K562 (cell line): Measurements from ENCODE around the gene GPR42. TPM values are rescaled to one million over a fixed set of nuclear protein-coding genes. Genes with fewer than 3 reads are reported as not detected.
A peak's percentile ranks its signal among the peaks of the same experiment; 100 is the strongest.

Experiments used
- ATAC-seq: fragments of 200-7000 bp; cut with Tn5 transposase; 3 replicates; pipeline ENCODE4 v1.9.1; 2020; ENCODE audit warnings: moderate library complexity
- BruUV-seq: library from RNA; stranded (reverse); fragments of 400-500 nt; replicated peaks from 2 replicates; lab custom pipeline; 2021; lab: Mats Ljungman, UMichigan
- CTCF ChIA-PET: fragments of 300-600 bp; formaldehyde crosslinking; extraction: SDS; loops from one replicate; lab custom pipeline; 2021; ENCODE audit warnings: low intra/inter-chr PET ratio; lab: Yijun Ruan, JAX
- POLR2A ChIA-PET: fragments of 300-600, 350-650 bp; sonication (Branson Sonifier 250); formaldehyde crosslinking; extraction: SDS; loops from one replicate; lab custom pipeline; 2021; ENCODE audit warnings: antibody characterized with exemption, inconsistent platforms; lab: Yijun Ruan, JAX
- DNase-seq, 4 experiments: peaks; one replicate each; pipeline versions ENCODE4 v3.0.0 to v3.0.0-alpha.2; 2011 to 2018; ENCODE audit warnings: low spot score in 3 of 4, mixed read lengths in 3 of 4; ENCODE audit errors: extremely low read depth in 1 of 4
- FAIRE-seq: peaks from 2 replicates; lab custom pipeline; 2011; peaks lifted over from hg19 to GRCh38; lab: Jason Lieb, UNC
- H2AFZ ChIP-seq: 2 replicates; pipeline ENCODE4 v1.6.0; 2011; ENCODE audit warnings: low read depth, low read length, control low read depth, inconsistent platforms
- H3K27ac ChIP-seq: fragments of 200-600 bp; 3 replicates; pipeline ENCODE4 v1.8.0; 2011; ENCODE audit warnings: low read depth, mild to moderate bottlenecking, control low read depth, inconsistent platforms, low read length, moderate library complexity, mixed read lengths; ENCODE audit errors: extremely low read depth
- H3K27me3 ChIP-seq, 2 experiments: fragments of 300-600 bp in 1 of 2; 2 replicates in 1 of 2; 3 replicates in 1 of 2; pipeline versions ENCODE4 v1.6.0 to v1.8.0; 2011; ENCODE audit warnings: inconsistent platforms in 2 of 2, low read length in 2 of 2, mild to moderate bottlenecking in 1 of 2, mixed read lengths in 1 of 2, moderate library complexity in 1 of 2; ENCODE audit not compliant: control insufficient read depth in 2 of 2, insufficient read depth in 2 of 2
- H3K36me3 ChIP-seq: fragments of 300-600 bp; 3 replicates; pipeline ENCODE4 v1.8.0; 2011; ENCODE audit warnings: mild to moderate bottlenecking, low read length, inconsistent platforms; ENCODE audit not compliant: control insufficient read depth, insufficient read depth
- H3K4me1 ChIP-seq, 2 experiments: fragments of 200-600 bp in 1 of 2; replicated peaks in 1 of 2; 2 replicates in 1 of 2; 3 replicates in 1 of 2; pipeline versions ENCODE4 v1.5.1 to v1.8.0; 2011; ENCODE audit warnings: inconsistent platforms in 2 of 2, low read length in 2 of 2, mild to moderate bottlenecking in 1 of 2, mixed read lengths in 1 of 2, moderate library complexity in 1 of 2; ENCODE audit not compliant: control insufficient read depth in 2 of 2, insufficient read depth in 2 of 2
- H3K4me2 ChIP-seq: 2 replicates; pipeline ENCODE4 v1.6.1; 2011; ENCODE audit warnings: low read length, control low read depth, inconsistent platforms, mixed read lengths; ENCODE audit not compliant: insufficient read depth
- H3K4me3 ChIP-seq: fragments of 200-600 bp; sonication (generic), shearing (Covaris generic); 2 replicates; pipeline ENCODE4 v1.5.1; 2016; ENCODE audit warnings: control low read depth, inconsistent platforms
- H3K79me2 ChIP-seq: fragments of 200-600 bp; 3 replicates; pipeline ENCODE4 v1.8.0; 2011; ENCODE audit warnings: low read length, inconsistent platforms; ENCODE audit not compliant: control insufficient read depth, insufficient read depth
- H3K9ac ChIP-seq, 2 experiments: 2 replicates each; pipeline versions ENCODE4 v1.6.0 to v1.6.1; 2011; ENCODE audit warnings: low read depth in 2 of 2, low read length in 2 of 2, control low read depth in 1 of 2, inconsistent platforms in 1 of 2, mild to moderate bottlenecking in 1 of 2, mixed read lengths in 1 of 2; ENCODE audit not compliant: insufficient read depth in 1 of 2
- H3K9me1 ChIP-seq: one replicate; pipeline ENCODE4 v1.6.0; 2011; ENCODE audit warnings: inconsistent platforms, mild to moderate bottlenecking, low read length, moderate library complexity; ENCODE audit not compliant: control insufficient read depth, insufficient read depth
- H3K9me3 ChIP-seq: replicated peaks from 2 replicates; pipeline ENCODE4 v1.5.1; 2011; ENCODE audit warnings: low read depth, low read length, inconsistent platforms; ENCODE audit not compliant: control insufficient read depth, insufficient read depth
- H4K20me1 ChIP-seq: replicated peaks from 2 replicates; pipeline ENCODE4 v1.6.1; 2011; ENCODE audit warnings: low read length, inconsistent platforms, mixed read lengths; ENCODE audit not compliant: control insufficient read depth, insufficient read depth
- CEBPZ ChIP-seq: fragments of 150-350 bp; IDR thresholded peaks from 2 replicates; pipeline ENCODE4 v1.6.1; 2014; ENCODE audit warnings: low read depth, mild to moderate bottlenecking, low read length, borderline replicate concordance
- CREB1 ChIP-seq, 2 experiments: sonication (generic) in 1 of 2; formaldehyde crosslinking in 1 of 2; IDR thresholded peaks; 2 replicates each; pipeline versions ENCODE4 v1.6.1 to v1.8.0; 2012 to 2022; ENCODE audit warnings: inconsistent platforms in 1 of 2, mild to moderate bottlenecking in 1 of 2, missing genetic modification reagents in 1 of 2, moderate library complexity in 1 of 2
- ETV1 ChIP-seq: fragments of 450-650 bp; conservative IDR thresholded peaks from 2 replicates; pipeline ENCODE4 v1.6.1; 2016; ENCODE audit warnings: missing genetic modification characterization, control low read depth, low read depth, missing compliant biosample characterization
- HDAC2 ChIP-seq: fragments of 450-650 bp; IDR thresholded peaks from 2 replicates; pipeline ENCODE4 v1.6.1; 2016; ENCODE audit warnings: mild to moderate bottlenecking
- HDGF ChIP-seq: fragments of 450-650 bp; IDR thresholded peaks from 2 replicates; pipeline ENCODE4 v1.6.1; 2016
- PHF21A ChIP-seq: fragments of 450-650 bp; IDR thresholded peaks from 2 replicates; pipeline ENCODE4 v1.6.1; 2017; ENCODE audit warnings: low read depth, borderline replicate concordance
- STAG1 ChIP-seq: sonication (generic); formaldehyde crosslinking; IDR thresholded peaks from 2 replicates; pipeline ENCODE4 v1.5.0; 2020; ENCODE audit warnings: missing genetic modification reagents, borderline replicate concordance
- ZBTB12 ChIP-seq: fragments of 250-450 bp; sonication (Bioruptor Pico); IDR thresholded peaks from 2 replicates; pipeline ENCODE4 v1.4.0; 2020
- ZKSCAN3 ChIP-seq: fragments of 250-450 bp; sonication (Bioruptor Pico); IDR thresholded peaks from 2 replicates; pipeline ENCODE4 v1.4.0; 2020
- ZKSCAN8 ChIP-seq: fragments of 200-800 bp; sonication (Bioruptor generic); IDR thresholded peaks from 2 replicates; pipeline ENCODE4 v1.6.1; 2016; ENCODE audit warnings: missing genetic modification characterization, missing compliant biosample characterization
- ZNF140 ChIP-seq: fragments of 250-450 bp; sonication (Bioruptor Pico); IDR thresholded peaks from 2 replicates; pipeline ENCODE4 v1.8.0; 2021; ENCODE audit warnings: moderate library complexity, mild to moderate bottlenecking, inconsistent platforms
- ZNF41 ChIP-seq: fragments of 250-450 bp; sonication (Bioruptor Pico); conservative IDR thresholded peaks from 2 replicates; pipeline ENCODE4 v1.4.0; 2020; ENCODE audit warnings: mild to moderate bottlenecking
- ZNF695 ChIP-seq: fragments of 450-650 bp; formaldehyde crosslinking; IDR thresholded peaks from 2 replicates; pipeline ENCODE4 v1.4.0; 2020; ENCODE audit warnings: mild to moderate bottlenecking, moderate library complexity
- ZNF76 ChIP-seq: fragments of 250-450 bp; sonication (Bioruptor Pico); IDR thresholded peaks from 2 replicates; pipeline ENCODE4 v1.4.0; 2020; ENCODE audit warnings: mild to moderate bottlenecking, moderate library complexity, borderline replicate concordance
- ZNF79 ChIP-seq: fragments of 250-450 bp; sonication (Bioruptor Pico); IDR thresholded peaks from 2 replicates; pipeline ENCODE4 v1.4.0; 2020; ENCODE audit warnings: low read depth, mild to moderate bottlenecking, moderate library complexity
- WGBS: fragments of 100-300 bp; shearing (Covaris generic); methylation state at CpG from one replicate; pipeline ENCODE4 v1.1.6; 2016; ENCODE audit warnings: low coverage, mixed read lengths; ENCODE audit not compliant: insufficient coverage; ENCODE audit errors: missing lambda C conversion rate; 5-methylcytosine and 5-hydroxymethylcytosine counted together
- in situ Hi-C: fragments of 300-500 bp; cut with MboI; formaldehyde crosslinking; loops from 4 replicates; pipeline ENCODE4 v1.15.0; 2018; ENCODE audit warnings: inconsistent platforms, mixed read lengths
- intact Hi-C: fragments of 100-400 bp; cut with micrococcal nuclease; formaldehyde crosslinking; loops from 2 replicates; pipeline ENCODE4 v1.14.2; 2022
- polyA plus RNA-seq, 8 experiments: library from polyadenylated mRNA; depleted of rRNA in 4 of 8; stranded (reverse) in 5 of 8; unstranded in 3 of 8; fragments of >200 nt; fragmentation: Nextera tagmentation in 2 of 8; fragmentation: Illumina TruSeq in 1 of 8; extraction: Ambion mirVana in 2 of 8; extraction: Trizol in 1 of 8; gene quantifications; 2 replicates each; pipeline versions ENCODE4 v1.2.1 to v1.2.3, GENCODE V29; 2011 to 2014; ENCODE audit warnings: inconsistent platforms in 1 of 8, missing spikeins in 1 of 8
- total RNA-seq, 7 experiments: library from RNA; depleted of rRNA in 6 of 7; stranded (reverse); fragments of >200 nt in 6 of 7; fragmentation: Illumina TruSeq in 2 of 7; extraction: Trizol in 2 of 7; gene quantifications; 2 replicates each; pipeline versions ENCODE4 v1.2.1 to v1.2.3, GENCODE V29; 2011 to 2021; ENCODE audit warnings: low replicate concordance in 1 of 7

The GPR42 gene
- total and polyA plus RNA-seq, 9 of the 15 experiments (the other 6 are each of a cell fraction or from before 2014, with no cell fraction given): not detected

GRCh38 chr19:35352177-35352447 lies 18.8 kb upstream of the GPR42 start (continued):
- TF ChIP-seq ZNF76 (CRISPR knock-in tag): no peak

- POLR2A ChIA-PET: interaction anchor here (0.6 to 1.2 kb wide), 6 partner anchors 20 to 194 kb away, joined by 3 to 4 read pairs (median 4); no protein-coding TSS in a partner anchor
- no peak for TF ChIP-seq ZNF41 (CRISPR knock-in tag)
- 0 out of 2 replicates have a peak, but pooled peaks have one; percentile 36 for TF ChIP-seq HDAC2
- TF ChIP-seq ETV1 (tag): peak; percentile 54
- TF ChIP-seq ZNF140 (CRISPR knock-in tag): no peak
- 0 out of 2 replicates have a peak, but pooled peaks have one; percentile 24 for TF ChIP-seq PHF21A
- TF ChIP-seq CREB1 (IDR thresholded peaks at IDR 0.05): 0 out of 2 replicates have a peak, but pooled peaks have one; percentile 42
- no peak for TF ChIP-seq CREB1 (CRISPR knock-in tag; IDR thresholded peaks at IDR 0.05)
- no peak for TF ChIP-seq ZKSCAN8 (CRISPR knock-in tag)
- TF ChIP-seq CEBPZ: no peak
- TF ChIP-seq ZBTB12: no peak
- no peak for TF ChIP-seq ZNF695 (CRISPR knock-in tag)
- TF ChIP-seq STAG1 (CRISPR knock-in tag): peak; percentile 86
- TF ChIP-seq ZKSCAN3 (CRISPR knock-in tag): no peak
- TF ChIP-seq HDGF: peak; percentile 53; the same call in 1 of the 2 replicates
- TF ChIP-seq ZNF79: no peak
Measured at GRCh38 chr19:35352448-35353304, 18.2 kb upstream of the GPR42 start.

More at GRCh38 chr19:35352448-35353304, 18.2 kb upstream of the GPR42 start:
- H3K4me1 ChIP-seq: peaks cover 5 to 28% of the 10 kb centered on the region in 2 experiments; a peak in 4 of 5 replicates
- BruUV-seq: no TSS peak
- in situ Hi-C loops: no loop called here
- no peaks in the 10 kb centered on the region for H3K79me2 ChIP-seq
- no peak overlapping the region for H3K4me3 ChIP-seq
- peak overlapping the region in 1 of 2 experiments; percentile 37; a peak in 2 of 4 replicates for H3K9ac ChIP-seq
- peak overlapping the region; percentile 47 for H2AFZ ChIP-seq
- H3K4me2 ChIP-seq: no peak overlapping the region
- ATAC-seq: peak; percentile 82
- no peaks in the 10 kb centered on the region for H3K9me1 ChIP-seq
- no peak overlapping the region for H3K27ac ChIP-seq
- FAIRE-seq: peak; percentile 93
- no peaks in the 10 kb centered on the region for H4K20me1 ChIP-seq
- peak; percentile 76 to 89 (median 81) for DNase-seq
- WGBS: 14% methylated on average over 28 of the region's 32 CpGs
- H3K9me3 ChIP-seq: no peaks in the 10 kb centered on the region
- H3K27me3 ChIP-seq: peaks cover 3 to 7% of the 10 kb centered on the region in 2 experiments; a peak in 3 of 5 replicates
- H3K36me3 ChIP-seq: no peaks in the 10 kb centered on the region
- intact Hi-C loops: loop anchor here (1.0 kb wide), 2 partner anchors 116 to 143 kb away; no protein-coding TSS in a partner anchor
- CTCF ChIA-PET: interaction anchor here (0.6 to 2.7 kb wide), 9 partner anchors 46 to 364 kb away, joined by 3 to 34 read pairs (median 3); no protein-coding TSS in a partner anchor
